AG10803 (cell line): ENCODE data around the gene ZNF554.
"Not testable (repeated sequence)": the region's sequence is repeated elsewhere in the genome, so short reads cannot be mapped to it uniquely, and the experiment has no call there.

Experiments used
- DNase-seq: peaks from one replicate; pipeline ENCODE4 v3.0.0; 2010; ENCODE audit warnings: low read depth
- H3K4me3 ChIP-seq: 2 replicates; pipeline ENCODE4 v1.5.1; 2011; ENCODE audit warnings: mild to moderate bottlenecking, low read length, control low read depth
- CTCF ChIP-seq: conservative IDR thresholded peaks from 2 replicates; pipeline ENCODE4 v1.5.1; 2011; ENCODE audit warnings: mild to moderate bottlenecking, low read length, control low read depth, inconsistent platforms

Gene ZNF554

GRCh38 chr19:2791876-2792275 is 27.8 kb upstream of the ZNF554 start:
- no peak for DNase-seq
- H3K4me3 ChIP-seq = no peak overlapping the region
- TF ChIP-seq CTCF = no peak

GRCh38 chr19:2792666-2793065 is 27.0 kb upstream of the ZNF554 start:
- not testable (repeated sequence) for H3K4me3 ChIP-seq

GRCh38 chr19:2793126-2793525 is 26.5 kb upstream of the ZNF554 start:
- no peak for DNase-seq
- H3K4me3 ChIP-seq = no peak overlapping the region
- TF ChIP-seq CTCF = no peak

More at GRCh38 chr19:2792666-2793065, 27.0 kb upstream of the ZNF554 start:
- not testable (repeated sequence) for DNase-seq

- no peak for TF ChIP-seq CTCF
- no peak overlapping the region for H3K4me3 ChIP-seq
- DNase-seq = no peak
Observed at GRCh38 chr19:2793577-2793976, 26.1 kb upstream of the ZNF554 start.

- no peak for TF ChIP-seq CTCF
- no peak overlapping the region for H3K4me3 ChIP-seq
- DNase-seq = no peak
Observed at GRCh38 chr19:2795827-2796658, 23.6 kb upstream of the ZNF554 start.

GRCh38 chr19:2796659-2797266 is 22.9 kb upstream of the ZNF554 start:
- no peak for TF ChIP-seq CTCF
- no peak for DNase-seq
- no peak overlapping the region for H3K4me3 ChIP-seq

- TF ChIP-seq CTCF = no peak
- H3K4me3 ChIP-seq = no peak overlapping the region
- DNase-seq = no peak
Observed at GRCh38 chr19:2797280-2797679, 22.4 kb upstream of the ZNF554 start.
